ENCODE data around the gene SARDH. TPM values are rescaled to one million over a fixed set of nuclear protein-coding genes. Genes with fewer than 3 reads are reported as not detected.

Gene SARDH
- total and polyA plus RNA-seq, 2 of the 13 experiments (the other 11 are each of a cell fraction or from before 2014, with no cell fraction given), result 11.6 to 34.9 TPM

DNA sequence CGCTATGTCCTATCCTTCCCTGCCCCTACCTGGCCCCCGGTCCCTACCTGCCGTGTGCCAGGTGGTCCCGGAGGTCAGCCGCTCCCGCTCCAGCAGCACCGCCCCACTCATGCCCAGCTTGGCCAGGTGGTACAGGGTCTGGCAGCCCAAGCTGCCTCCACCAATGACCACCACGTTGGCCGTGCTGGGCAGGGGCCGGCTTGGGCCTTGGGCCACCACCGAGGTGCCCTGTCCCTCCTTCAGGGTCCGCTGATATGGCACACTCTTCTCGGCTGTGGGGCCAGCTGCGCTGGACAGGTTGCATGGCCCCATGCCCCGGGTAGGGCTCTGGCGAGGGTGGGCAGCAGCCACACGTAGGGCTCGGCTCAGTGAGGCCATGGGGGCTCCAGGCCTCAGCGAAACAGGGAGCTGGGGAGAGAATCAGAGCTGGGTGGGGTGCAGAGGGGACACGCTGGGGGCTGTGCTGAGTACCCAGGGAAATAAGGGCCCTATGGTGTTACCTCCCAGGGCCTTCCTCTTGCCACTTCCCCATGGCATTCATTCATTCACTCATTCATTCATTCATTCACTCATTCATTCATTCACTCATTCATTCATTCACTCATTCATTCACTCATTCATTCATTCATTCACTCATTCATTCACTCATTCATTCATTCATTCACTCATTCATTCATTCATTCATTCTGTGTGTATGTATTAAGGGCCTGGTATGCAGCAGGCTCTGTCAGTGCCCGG, 4.2 kb downstream of the SARDH start (continued):
- TF ChIP-seq, protein P1, sequence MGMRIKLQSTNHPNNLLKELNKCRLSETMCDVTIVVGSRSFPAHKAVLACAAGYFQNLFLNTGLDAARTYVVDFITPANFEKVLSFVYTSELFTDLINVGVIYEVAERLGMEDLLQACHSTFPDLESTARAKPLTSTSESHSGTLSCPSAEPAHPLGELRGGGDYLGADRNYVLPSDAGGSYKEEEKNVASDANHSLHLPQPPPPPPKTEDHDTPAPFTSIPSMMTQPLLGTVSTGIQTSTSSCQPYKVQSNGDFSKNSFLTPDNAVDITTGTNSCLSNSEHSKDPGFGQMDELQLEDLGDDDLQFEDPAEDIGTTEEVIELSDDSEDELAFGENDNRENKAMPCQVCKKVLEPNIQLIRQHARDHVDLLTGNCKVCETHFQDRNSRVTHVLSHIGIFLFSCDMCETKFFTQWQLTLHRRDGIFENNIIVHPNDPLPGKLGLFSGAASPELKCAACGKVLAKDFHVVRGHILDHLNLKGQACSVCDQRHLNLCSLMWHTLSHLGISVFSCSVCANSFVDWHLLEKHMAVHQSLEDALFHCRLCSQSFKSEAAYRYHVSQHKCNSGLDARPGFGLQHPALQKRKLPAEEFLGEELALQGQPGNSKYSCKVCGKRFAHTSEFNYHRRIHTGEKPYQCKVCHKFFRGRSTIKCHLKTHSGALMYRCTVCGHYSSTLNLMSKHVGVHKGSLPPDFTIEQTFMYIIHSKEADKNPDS (CRISPR knock-in tag; IDR thresholded peaks at IDR 0.05), result no peak
- TF ChIP-seq SIX1 (CRISPR knock-in tag; IDR thresholded peaks at IDR 0.05; ENCODE audit: borderline replicate concordance) (no peak), AGO2 (optimal IDR thresholded peaks at IDR 0.05; ENCODE audit: low read depth, low read length) (peak; percentile 63), MIER2 (CRISPR knock-in tag; IDR thresholded peaks at IDR 0.05) (no peak), HNRNPL (IDR thresholded peaks at IDR 0.05; ENCODE audit: low read depth, low read length) (peak; percentile 48; the same call in 1 of the 2 replicates), ZNF17 (CRISPR knock-in tag; IDR thresholded peaks at IDR 0.05) (no peak), ZNF350 (CRISPR knock-in tag; IDR thresholded peaks at IDR 0.05; ENCODE audit: borderline replicate concordance, low read depth) (no peak)
- TF ChIP-seq, protein P2, sequence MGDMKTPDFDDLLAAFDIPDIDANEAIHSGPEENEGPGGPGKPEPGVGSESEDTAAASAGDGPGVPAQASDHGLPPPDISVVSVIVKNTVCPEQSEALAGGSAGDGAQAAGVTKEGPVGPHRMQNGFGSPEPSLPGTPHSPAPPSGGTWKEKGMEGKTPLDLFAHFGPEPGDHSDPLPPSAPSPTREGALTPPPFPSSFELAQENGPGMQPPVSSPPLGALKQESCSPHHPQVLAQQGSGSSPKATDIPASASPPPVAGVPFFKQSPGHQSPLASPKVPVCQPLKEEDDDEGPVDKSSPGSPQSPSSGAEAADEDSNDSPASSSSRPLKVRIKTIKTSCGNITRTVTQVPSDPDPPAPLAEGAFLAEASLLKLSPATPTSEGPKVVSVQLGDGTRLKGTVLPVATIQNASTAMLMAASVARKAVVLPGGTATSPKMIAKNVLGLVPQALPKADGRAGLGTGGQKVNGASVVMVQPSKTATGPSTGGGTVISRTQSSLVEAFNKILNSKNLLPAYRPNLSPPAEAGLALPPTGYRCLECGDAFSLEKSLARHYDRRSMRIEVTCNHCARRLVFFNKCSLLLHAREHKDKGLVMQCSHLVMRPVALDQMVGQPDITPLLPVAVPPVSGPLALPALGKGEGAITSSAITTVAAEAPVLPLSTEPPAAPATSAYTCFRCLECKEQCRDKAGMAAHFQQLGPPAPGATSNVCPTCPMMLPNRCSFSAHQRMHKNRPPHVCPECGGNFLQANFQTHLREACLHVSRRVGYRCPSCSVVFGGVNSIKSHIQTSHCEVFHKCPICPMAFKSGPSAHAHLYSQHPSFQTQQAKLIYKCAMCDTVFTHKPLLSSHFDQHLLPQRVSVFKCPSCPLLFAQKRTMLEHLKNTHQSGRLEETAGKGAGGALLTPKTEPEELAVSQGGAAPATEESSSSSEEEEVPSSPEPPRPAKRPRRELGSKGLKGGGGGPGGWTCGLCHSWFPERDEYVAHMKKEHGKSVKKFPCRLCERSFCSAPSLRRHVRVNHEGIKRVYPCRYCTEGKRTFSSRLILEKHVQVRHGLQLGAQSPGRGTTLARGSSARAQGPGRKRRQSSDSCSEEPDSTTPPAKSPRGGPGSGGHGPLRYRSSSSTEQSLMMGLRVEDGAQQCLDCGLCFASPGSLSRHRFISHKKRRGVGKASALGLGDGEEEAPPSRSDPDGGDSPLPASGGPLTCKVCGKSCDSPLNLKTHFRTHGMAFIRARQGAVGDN (CRISPR knock-in tag; IDR thresholded peaks at IDR 0.05), result 0 out of 2 replicates have a peak, but pooled peaks have one; percentile 4
